ENCODE results near the gene ARHGAP27. TPM values are rescaled to one million over a fixed set of nuclear protein-coding genes. Genes with fewer than 3 reads are reported as not detected.
A peak's percentile ranks its signal among the peaks of the same experiment; 100 is the strongest.
"Not testable (repeated sequence)": the region's sequence is repeated elsewhere in the genome, so short reads cannot be mapped to it uniquely, and the experiment has no call there.

The ARHGAP27 gene, protein sequence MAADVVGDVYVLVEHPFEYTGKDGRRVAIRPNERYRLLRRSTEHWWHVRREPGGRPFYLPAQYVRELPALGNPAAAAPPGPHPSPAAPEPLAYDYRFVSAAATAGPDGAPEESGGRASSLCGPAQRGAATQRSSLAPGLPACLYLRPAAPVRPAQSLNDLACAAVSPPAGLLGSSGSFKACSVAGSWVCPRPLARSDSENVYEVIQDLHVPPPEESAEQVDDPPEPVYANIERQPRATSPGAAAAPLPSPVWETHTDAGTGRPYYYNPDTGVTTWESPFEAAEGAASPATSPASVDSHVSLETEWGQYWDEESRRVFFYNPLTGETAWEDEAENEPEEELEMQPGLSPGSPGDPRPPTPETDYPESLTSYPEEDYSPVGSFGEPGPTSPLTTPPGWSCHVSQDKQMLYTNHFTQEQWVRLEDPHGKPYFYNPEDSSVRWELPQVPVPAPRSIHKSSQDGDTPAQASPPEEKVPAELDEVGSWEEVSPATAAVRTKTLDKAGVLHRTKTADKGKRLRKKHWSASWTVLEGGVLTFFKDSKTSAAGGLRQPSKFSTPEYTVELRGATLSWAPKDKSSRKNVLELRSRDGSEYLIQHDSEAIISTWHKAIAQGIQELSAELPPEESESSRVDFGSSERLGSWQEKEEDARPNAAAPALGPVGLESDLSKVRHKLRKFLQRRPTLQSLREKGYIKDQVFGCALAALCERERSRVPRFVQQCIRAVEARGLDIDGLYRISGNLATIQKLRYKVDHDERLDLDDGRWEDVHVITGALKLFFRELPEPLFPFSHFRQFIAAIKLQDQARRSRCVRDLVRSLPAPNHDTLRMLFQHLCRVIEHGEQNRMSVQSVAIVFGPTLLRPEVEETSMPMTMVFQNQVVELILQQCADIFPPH
- total RNA-seq (1.5 and 3.3 TPM in 2 replicates), polyA plus RNA-seq (0.57 and 0.95 TPM in 2 replicates), polyA minus RNA-seq (ENCODE audit: low replicate concordance) (0.35 and 0.93 TPM in 2 replicates)
- 0.57 and 1.3 TPM in 2 replicates for polyA plus RNA-seq (2012)

DNA sequence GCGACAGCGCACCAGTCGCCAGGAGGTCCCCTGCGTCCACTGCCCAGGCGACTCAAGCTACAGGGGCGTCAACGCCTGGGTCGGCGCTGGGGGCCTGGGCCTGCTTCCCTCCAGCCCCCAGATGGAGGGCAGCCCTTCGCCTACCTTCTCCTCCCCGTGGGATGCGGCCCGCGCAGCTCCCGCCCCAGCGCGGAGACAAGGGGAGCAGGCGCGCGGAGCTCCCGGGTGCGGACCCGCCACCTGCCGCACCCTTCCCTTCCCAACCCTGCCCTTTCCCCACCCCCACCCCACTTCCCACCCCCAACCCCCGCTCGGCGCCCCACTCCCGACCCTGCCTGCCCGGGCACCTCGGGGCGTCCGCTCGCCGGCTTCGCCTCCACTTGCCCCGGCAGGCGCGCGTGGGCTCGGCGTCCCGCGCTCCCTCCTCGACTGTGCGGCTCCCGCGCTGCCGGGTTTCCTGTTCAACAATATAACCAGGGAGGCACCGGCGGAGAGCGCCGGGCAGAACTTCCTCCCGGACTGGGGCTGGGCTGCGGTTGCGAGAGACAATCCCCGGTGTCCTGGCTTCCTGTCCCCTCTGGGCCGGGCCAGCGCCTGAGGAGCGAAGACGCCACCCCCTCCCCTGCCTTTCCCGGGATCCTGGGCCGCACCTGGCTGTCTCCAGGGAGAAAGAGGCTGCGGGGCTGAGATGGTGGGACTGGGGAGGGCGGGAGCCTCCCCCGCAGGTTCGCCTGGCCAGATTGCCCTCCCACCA lies at the start of gene ARHGAP27:
ARHGAP27 (minus strand) TSS at position 466 of the 754 bp plus-strand sequence. CDS start 2,591 bp downstream, outside the sequence.
- Histone ChIP-seq H3K4me2 (ENCODE audit: extremely low read depth, insufficient read depth, low read length) (peak within 1 kb of the TSS; percentile 78), H3K9ac (ENCODE audit: insufficient read depth, low read length) (peak within 1 kb of the TSS; percentile 16), H3K36me3 (ENCODE audit: control insufficient read depth, insufficient read depth, low read length) (peaks cover 5% of the 10 kb centered on the region), H3K79me2 (ENCODE audit: control insufficient read depth, insufficient read depth, low read length) (no peaks in the 10 kb centered on the region), H3K27me3 (ENCODE audit: control insufficient read depth, insufficient read depth, low read length) (peaks cover 25% of the 10 kb centered on the region), H3K27ac (ENCODE audit: insufficient read depth, low read length) (no peak within 1 kb of the TSS), H4K20me1 (ENCODE audit: control insufficient read depth, extremely low read depth, insufficient read depth, low read length) (no peaks in the 10 kb centered on the region), H2AFZ (ENCODE audit: low read length) (no peak within 1 kb of the TSS), H3K4me3 (replicated peaks in 1 of 4; ENCODE audit: control extremely low read depth in 1 of 4, insufficient read depth in 1 of 4, low read depth in 3 of 4, low read length in 4 of 4) (peak within 1 kb of the TSS; percentile 25 to 46 (median 36)), H3K4me1 (ENCODE audit: control insufficient read depth, extremely low read depth, insufficient read depth, low read length) (peaks cover 9% of the 10 kb centered on the region), H3K9me3 (ENCODE audit: control insufficient read depth, insufficient read depth, low read depth, low read length) (no peaks in the 10 kb centered on the region)
- peak in 1 of 2 donors; percentile 7 for DNase-seq (ENCODE audit: low read depth in 2 of 2)
- TF ChIP-seq, protein P1, sequence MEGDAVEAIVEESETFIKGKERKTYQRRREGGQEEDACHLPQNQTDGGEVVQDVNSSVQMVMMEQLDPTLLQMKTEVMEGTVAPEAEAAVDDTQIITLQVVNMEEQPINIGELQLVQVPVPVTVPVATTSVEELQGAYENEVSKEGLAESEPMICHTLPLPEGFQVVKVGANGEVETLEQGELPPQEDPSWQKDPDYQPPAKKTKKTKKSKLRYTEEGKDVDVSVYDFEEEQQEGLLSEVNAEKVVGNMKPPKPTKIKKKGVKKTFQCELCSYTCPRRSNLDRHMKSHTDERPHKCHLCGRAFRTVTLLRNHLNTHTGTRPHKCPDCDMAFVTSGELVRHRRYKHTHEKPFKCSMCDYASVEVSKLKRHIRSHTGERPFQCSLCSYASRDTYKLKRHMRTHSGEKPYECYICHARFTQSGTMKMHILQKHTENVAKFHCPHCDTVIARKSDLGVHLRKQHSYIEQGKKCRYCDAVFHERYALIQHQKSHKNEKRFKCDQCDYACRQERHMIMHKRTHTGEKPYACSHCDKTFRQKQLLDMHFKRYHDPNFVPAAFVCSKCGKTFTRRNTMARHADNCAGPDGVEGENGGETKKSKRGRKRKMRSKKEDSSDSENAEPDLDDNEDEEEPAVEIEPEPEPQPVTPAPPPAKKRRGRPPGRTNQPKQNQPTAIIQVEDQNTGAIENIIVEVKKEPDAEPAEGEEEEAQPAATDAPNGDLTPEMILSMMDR (conservative IDR thresholded peaks at IDR 0.05 in 1 of 2, IDR thresholded peaks at IDR 0.05 in 1 of 2; ENCODE audit: low read depth in 1 of 2, low read length in 2 of 2): no peak
- TF ChIP-seq EZH2 (IDR thresholded peaks at IDR 0.05; ENCODE audit: low read length, missing control alignments): no peak

DNA sequence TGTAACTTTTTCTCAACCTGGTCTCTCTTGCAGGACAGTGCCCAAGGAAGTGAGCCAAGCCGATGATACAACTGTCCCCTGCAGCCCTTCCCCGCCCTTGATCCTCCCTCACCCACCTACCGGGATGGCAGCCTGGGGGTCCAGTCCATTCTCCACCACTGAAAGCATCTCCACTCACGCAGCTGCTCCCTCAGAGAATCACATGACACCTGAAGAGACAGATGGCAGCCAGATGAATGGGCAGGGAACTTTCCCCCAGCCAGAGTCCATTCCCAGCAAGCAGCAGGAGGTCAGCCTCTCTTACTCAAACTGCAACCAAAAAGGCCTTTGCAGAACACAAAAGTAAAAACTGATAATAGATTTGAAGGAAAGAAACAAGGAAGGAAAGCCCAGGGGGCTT lies 49.6 kb upstream of the ARHGAP27 start:
- not testable (repeated sequence) for H3K27ac ChIP-seq (ENCODE audit: insufficient read depth, low read length); H4K20me1 ChIP-seq (ENCODE audit: control insufficient read depth, extremely low read depth, insufficient read depth, low read length); H3K4me1 ChIP-seq (ENCODE audit: control insufficient read depth, extremely low read depth, insufficient read depth, low read length); H3K27me3 ChIP-seq (ENCODE audit: control insufficient read depth, insufficient read depth, low read length); H3K79me2 ChIP-seq (ENCODE audit: control insufficient read depth, insufficient read depth, low read length); H3K36me3 ChIP-seq (ENCODE audit: control insufficient read depth, insufficient read depth, low read length); H3K4me3 ChIP-seq (replicated peaks in 1 of 4; ENCODE audit: control extremely low read depth in 1 of 4, insufficient read depth in 1 of 4, low read depth in 3 of 4, low read length in 4 of 4); H2AFZ ChIP-seq (ENCODE audit: low read length); DNase-seq (ENCODE audit: low read depth in 2 of 2); H3K9me3 ChIP-seq (ENCODE audit: control insufficient read depth, insufficient read depth, low read depth, low read length); H3K9ac ChIP-seq (ENCODE audit: insufficient read depth, low read length); H3K4me2 ChIP-seq (ENCODE audit: extremely low read depth, insufficient read depth, low read length)

DNA sequence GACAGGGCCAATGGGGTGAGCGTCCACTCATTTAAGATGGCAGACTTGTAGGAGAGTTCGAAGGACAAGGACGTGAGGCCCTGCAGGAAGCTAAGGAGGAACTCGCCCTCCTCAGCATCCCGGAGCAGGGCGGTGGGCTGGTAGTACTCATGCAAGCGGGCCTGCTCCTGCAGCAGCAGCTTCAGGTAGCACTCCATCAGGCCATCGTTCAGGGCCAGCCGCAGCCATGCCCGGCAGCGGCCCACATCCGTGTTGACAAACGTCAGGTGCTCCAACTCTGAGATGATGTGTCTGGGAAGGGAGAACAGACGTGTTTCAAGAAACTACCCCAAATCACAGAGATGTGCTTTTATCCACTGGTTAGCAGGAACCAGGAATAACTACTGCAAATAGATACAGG lies 42.8 kb upstream of the ARHGAP27 start:
- DNase-seq (ENCODE audit: low read depth in 2 of 2); H3K79me2 ChIP-seq (ENCODE audit: control insufficient read depth, insufficient read depth, low read length); H3K4me1 ChIP-seq (ENCODE audit: control insufficient read depth, extremely low read depth, insufficient read depth, low read length): not testable (repeated sequence)

DNA sequence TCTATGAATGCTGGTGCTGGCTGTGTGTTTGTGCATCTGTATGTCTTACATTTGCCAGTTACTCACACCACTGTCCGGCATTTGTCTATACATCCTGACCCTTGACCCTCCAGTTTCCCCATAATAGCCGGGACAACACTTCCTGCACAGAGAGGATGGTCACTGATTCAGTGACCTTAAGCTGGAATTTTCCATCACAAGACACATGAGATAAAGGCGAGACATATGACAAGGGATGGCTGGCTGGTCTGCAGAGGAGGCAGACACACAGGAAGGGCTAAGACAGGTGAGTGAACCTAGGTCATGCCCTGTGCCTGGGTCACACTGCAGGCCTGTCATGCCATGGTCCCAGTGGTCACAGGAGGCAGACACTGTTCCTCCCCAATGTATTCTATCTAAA lies 39.6 kb upstream of the ARHGAP27 start:
- not testable (repeated sequence) for DNase-seq (ENCODE audit: low read depth in 2 of 2); H4K20me1 ChIP-seq (ENCODE audit: control insufficient read depth, extremely low read depth, insufficient read depth, low read length); H3K9me3 ChIP-seq (ENCODE audit: control insufficient read depth, insufficient read depth, low read depth, low read length); H3K36me3 ChIP-seq (ENCODE audit: control insufficient read depth, insufficient read depth, low read length); H3K4me1 ChIP-seq (ENCODE audit: control insufficient read depth, extremely low read depth, insufficient read depth, low read length); H3K27me3 ChIP-seq (ENCODE audit: control insufficient read depth, insufficient read depth, low read length); H2AFZ ChIP-seq (ENCODE audit: low read length); H3K9ac ChIP-seq (ENCODE audit: insufficient read depth, low read length); H3K27ac ChIP-seq (ENCODE audit: insufficient read depth, low read length); H3K79me2 ChIP-seq (ENCODE audit: control insufficient read depth, insufficient read depth, low read length); H3K4me3 ChIP-seq (replicated peaks in 1 of 4; ENCODE audit: control extremely low read depth in 1 of 4, insufficient read depth in 1 of 4, low read depth in 3 of 4, low read length in 4 of 4); H3K4me2 ChIP-seq (ENCODE audit: extremely low read depth, insufficient read depth, low read length)

More for the DNA sequence above, 42.8 kb upstream of the ARHGAP27 start:
- H3K9ac ChIP-seq (ENCODE audit: insufficient read depth, low read length); H3K27me3 ChIP-seq (ENCODE audit: control insufficient read depth, insufficient read depth, low read length); H3K36me3 ChIP-seq (ENCODE audit: control insufficient read depth, insufficient read depth, low read length); H3K4me3 ChIP-seq (replicated peaks in 1 of 4; ENCODE audit: control extremely low read depth in 1 of 4, insufficient read depth in 1 of 4, low read depth in 3 of 4, low read length in 4 of 4); H4K20me1 ChIP-seq (ENCODE audit: control insufficient read depth, extremely low read depth, insufficient read depth, low read length); H3K9me3 ChIP-seq (ENCODE audit: control insufficient read depth, insufficient read depth, low read depth, low read length); H2AFZ ChIP-seq (ENCODE audit: low read length); H3K27ac ChIP-seq (ENCODE audit: insufficient read depth, low read length); H3K4me2 ChIP-seq (ENCODE audit: extremely low read depth, insufficient read depth, low read length): not testable (repeated sequence)

DNA sequence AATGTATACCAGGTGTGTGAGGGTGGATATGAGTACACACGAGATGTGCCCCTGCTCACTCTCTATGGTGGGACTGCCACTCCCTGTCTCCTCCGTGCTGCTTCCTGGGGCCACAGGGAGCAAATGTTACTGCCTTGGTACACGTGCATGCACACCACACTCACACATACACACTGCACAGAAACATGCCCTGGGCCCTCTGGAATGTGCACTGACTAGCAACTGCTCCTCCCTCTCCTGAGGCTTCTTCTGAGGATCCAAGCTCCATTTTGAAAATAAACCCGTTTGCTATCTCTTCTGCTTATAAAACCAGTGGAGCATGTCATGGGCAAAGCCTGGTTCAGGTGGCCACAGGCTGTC lies 36.5 kb upstream of the ARHGAP27 start:
- not testable (repeated sequence) for DNase-seq (ENCODE audit: low read depth in 2 of 2); H3K4me1 ChIP-seq (ENCODE audit: control insufficient read depth, extremely low read depth, insufficient read depth, low read length); H3K4me3 ChIP-seq (replicated peaks in 1 of 4; ENCODE audit: control extremely low read depth in 1 of 4, insufficient read depth in 1 of 4, low read depth in 3 of 4, low read length in 4 of 4); H3K27me3 ChIP-seq (ENCODE audit: control insufficient read depth, insufficient read depth, low read length); H4K20me1 ChIP-seq (ENCODE audit: control insufficient read depth, extremely low read depth, insufficient read depth, low read length); H2AFZ ChIP-seq (ENCODE audit: low read length); H3K4me2 ChIP-seq (ENCODE audit: extremely low read depth, insufficient read depth, low read length); H3K9me3 ChIP-seq (ENCODE audit: control insufficient read depth, insufficient read depth, low read depth, low read length); H3K79me2 ChIP-seq (ENCODE audit: control insufficient read depth, insufficient read depth, low read length); H3K36me3 ChIP-seq (ENCODE audit: control insufficient read depth, insufficient read depth, low read length); H3K9ac ChIP-seq (ENCODE audit: insufficient read depth, low read length); H3K27ac ChIP-seq (ENCODE audit: insufficient read depth, low read length)
